ENCODE results near the gene CLDN15.

DNA sequence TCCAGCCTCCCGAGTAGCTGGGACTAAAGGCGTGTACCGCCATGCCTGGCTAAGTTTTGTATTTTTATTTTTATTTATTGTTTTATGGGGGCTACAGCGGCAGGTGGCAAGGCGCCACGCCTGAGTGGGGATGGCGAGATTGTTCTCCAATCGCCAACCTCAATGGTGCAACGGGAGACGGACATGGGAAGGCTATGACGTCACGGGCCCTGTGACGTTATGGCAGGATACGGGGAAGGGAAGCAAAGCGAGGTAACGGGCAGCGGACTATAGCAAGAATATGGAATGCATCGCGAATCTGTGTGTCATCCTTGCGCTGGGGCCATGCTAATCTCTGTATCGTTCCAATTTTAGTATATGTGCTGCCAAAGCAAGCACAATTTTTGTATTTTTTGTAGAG is 32.1 kb upstream of the CLDN15 start:
- TF ChIP-seq SUZ12 (IDR thresholded peaks at IDR 0.05; ENCODE audit: extremely low read depth, insufficient read depth, insufficient read length) (no peak), ZNF274 (IDR thresholded peaks at IDR 0.05; ENCODE audit: low read depth, low read length) (no peak), YY1 (IDR thresholded peaks at IDR 0.05; ENCODE audit: insufficient read depth, insufficient read length) (no peak)
